GM21515 (cell line): Measurements from ENCODE around the gene YIF1A.
"Not testable (repeated sequence)": the region's sequence is repeated elsewhere in the genome, so short reads cannot be mapped to it uniquely, and the experiment has no call there.

Source experiments
- ATAC-seq: cut with Tn5 transposase; IDR thresholded peaks from one replicate; pipeline ENCODE4 v1.9.1; 2021; ENCODE audit not compliant: unreplicated experiment

YIF1A gene

DNA sequence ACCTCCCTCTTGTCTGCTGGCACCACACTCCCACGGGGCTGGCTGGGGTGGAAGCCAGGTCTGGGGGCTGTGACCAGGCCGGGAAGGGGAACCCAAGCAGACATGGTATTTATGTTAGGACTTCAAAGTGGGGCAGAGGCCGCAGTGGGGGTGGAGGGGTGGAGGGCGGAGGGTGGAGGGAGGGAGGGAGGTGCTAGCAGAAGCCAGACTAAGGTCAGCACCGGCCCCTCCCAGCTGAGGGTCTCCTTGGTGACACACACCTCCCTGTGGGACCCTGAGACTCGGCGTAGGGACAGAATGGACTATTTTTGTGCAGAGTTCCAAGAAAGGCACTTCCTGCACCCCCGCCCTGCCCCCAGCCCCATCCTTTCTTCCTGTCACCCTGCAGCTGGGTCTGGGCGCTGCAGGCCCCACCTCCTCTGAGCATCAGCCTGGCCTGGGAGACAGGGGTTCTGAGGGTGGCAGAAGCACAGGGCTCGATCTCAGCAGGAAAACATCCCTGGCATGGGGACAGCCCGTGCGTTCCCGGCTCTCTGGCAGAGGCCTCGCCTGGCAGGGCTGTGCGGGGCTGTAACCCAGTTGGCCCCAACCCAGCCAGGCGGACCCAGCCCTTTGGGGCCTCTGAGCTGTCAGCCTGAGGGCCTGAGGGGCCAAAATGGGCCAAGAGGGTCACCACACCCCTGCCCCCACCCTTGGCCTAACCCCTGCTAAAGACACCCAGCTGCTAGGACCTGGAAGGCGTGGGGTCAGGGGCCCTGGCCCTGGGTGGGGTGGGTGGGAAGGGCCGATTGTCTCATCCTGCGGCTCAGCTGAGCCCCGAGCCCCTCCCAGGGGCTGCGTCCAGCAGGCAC is 37.5 kb upstream of the YIF1A start:
- no peak for ATAC-seq

DNA sequence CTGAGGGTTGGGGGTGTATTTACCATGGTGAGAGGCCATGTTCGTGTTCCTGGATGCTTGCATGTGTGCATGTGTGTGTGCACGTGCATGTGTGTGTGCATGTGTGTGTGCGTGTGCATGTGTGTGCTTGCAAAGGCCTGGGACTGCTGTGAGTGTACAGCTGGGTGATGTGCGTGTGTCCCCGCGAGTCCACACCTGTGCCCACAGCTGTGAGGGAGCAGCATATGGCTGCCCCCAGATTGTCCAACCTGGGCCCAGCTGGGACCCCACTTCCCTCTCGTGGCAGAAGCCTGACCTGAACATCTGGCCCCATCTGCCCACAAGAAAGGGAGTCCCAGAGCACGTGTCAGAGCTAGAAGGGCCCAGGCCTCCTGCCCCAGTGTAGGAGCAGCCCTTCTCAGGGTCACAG is 36.3 kb upstream of the YIF1A start:
- no peak for ATAC-seq

DNA sequence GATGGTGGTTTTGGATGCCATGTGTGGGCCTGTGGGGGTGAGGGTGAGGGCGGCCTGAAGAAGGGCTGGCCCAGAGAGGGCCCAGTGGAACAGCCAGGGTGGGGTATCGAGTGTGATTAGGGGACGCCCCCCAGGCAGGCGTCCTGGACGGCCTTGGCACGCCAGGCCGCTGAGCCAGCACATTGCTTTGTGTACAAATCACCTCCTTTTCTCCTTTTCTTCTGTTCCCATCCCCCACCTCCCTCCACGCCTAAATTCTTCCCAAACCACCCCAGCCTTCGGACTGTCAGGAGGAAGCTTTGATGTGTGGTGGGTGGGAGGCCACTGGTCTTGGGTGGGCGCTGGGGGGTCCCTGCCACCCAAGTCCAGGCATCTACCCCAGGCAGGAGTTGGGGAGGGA is 35.7 kb upstream of the YIF1A start:
- ATAC-seq = no peak

DNA sequence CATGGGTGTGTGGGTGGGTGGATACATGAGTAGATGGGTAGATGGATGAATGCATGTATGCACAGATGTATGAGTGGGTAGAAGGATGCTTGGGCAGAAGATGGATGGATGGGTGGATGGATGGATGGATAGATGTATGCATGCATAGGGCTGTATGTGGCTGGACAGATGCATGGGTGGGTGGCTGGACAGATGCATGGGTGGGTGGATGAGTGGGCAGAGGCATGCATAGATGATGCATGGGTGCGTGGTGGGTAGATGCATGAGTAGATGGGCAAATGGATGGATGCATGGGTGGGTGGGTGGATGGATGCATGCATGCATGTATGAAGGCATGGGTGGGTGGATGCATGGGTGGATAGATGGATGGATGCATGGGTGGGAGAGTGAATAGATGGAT is 34.7 kb upstream of the YIF1A start:
- ATAC-seq = no peak

DNA sequence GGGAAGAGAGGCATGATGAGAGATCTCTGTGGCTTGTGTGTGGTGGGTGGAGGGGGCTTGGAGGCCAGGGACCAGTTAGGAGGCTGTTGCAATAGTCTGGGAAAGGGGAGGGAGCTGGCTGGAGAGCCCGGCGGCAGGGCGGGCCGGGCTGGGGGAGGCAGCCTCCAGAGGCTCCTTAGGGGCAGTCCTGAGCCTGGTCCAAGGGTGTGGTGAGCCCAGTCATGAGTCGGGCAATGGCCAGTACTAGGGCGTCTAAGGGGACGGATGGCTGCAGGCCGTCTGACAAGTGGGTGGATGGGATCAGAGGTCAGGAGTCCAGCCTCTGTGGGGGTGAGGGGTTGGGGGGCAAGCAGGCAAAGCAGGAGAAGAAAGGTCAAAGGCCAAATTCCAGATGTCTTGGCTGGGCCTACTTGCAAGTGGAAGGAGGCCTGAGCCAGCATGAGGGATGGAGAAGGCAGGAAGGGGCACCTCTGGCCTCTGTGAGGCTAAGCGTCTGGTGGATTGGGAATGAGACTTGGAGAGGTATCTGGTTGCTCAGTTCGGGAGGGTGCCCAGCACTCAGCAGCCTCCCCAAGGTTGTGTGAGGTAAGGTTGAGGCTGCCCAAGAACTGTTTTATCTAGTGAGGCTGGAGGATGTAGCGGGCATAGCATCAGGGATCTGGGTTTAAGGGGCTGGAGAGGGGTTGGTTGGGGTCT is 33.9 kb upstream of the YIF1A start:
- ATAC-seq = no peak

DNA sequence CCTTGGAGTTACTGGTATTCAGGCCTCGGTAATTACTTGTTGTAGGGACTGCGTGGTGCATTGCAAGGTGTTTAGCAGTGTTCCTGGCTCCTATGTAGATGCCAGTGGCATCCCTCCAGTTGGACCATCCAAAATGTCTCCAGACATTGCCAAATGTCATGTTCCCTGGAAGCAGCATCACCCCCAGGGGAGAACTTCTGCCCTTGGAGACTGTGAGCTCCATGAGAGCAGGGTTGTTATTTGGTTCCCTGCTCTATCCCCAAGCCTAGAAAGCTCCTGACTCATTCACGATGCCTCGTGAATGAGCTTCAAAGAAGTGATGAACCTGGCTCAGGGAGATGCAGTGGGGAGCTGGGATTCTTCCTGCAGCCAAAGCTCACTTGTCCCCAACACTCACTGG is 32.7 kb upstream of the YIF1A start:
- no peak for ATAC-seq

DNA sequence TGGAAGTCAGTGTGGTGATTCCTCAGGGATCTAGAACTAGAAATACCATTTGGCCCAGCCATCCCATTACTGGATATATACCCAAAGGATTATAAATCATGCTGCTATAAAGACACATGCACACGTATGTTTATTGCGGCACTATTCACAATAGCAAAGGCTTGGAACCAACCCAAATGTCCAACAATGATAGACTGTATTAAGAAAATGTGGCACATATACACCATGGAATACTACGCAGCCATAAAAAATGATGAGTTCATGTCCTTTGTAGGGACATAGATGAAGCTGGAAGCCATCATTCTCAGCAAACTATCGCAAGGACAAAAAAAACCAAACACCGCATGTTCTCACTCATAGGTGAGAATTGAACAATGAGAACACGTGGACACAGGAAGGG is 31.8 kb upstream of the YIF1A start:
- not testable (repeated sequence) for ATAC-seq

DNA sequence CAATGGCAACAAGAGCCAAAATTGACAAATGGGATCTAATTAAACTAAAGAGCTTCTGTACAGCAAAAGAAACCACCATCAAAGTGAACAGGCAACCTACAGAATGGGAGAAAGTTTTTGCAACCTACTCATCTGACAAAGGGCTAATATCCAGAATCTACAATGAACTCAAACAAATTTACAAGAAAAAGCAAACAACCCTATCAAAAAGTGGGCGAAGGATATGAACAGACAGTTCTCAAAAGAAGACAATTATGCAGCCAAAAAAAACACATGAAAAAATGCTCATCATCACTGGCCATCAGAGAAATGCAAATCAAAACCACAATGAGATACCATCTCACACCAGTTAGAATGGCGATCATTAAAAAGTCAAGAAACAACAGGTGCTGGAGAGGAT is 31.3 kb upstream of the YIF1A start:
- ATAC-seq = not testable (repeated sequence)

DNA sequence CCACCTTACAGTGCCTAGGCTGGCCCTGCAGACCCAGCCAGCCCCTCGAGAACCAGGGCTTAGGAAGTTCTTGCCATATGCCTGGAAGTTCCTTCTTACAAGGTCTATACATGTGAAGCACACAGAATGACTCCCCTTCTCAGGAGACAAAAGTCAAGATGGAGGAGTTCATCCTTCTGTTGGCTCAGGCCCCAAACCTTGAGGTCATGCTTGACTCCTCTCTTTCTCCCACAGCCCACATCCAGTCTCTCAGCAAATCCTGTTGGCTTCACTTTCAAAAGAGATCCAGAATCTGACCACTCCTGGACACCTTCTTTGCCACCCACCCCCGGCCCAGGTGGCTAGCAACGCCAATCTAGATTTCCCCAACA is 29.6 kb upstream of the YIF1A start:
- no peak for ATAC-seq

DNA sequence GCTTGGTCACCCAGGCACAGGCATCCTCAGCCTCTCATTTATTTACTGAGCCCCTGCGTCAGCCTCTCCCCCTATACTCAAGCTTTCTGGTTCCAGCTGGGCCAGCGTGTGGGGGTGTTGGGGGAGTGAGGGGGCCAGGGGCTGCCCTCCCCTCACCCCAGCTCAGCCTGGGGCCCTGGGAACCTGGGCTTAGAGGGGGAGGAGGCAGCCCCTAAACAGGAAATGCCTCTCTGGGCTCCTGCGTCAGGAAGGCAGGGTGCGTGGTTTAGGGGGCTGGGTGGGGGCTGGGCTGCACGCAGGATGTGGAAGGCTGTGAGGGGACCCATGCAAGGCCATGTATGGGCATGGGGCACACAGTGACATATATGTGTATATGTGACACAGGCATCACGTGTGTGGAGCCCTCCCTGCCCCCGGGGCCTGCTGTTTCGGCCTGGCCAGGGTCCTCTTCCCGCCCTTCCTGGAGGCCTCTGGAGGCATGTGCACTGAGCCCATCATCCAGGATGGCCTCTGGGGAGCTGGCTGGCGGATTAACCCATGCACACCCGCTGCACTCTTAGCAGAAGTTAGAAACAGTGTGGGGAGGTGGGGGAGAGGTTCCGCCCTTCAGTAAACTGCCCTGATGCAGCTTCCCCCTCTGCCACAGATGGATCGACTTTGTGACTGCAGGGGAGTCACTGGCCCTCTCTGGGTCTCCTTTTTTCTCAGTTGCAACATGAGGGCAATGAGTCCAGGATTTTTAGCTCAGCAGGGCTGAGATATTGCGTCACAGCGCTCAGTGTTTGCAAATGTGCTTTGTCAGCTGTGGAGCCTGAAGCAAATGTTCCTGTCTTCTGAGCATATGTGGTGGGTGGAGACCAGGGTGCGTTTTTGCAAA is 29.0 kb upstream of the YIF1A start:
- no peak for ATAC-seq

DNA sequence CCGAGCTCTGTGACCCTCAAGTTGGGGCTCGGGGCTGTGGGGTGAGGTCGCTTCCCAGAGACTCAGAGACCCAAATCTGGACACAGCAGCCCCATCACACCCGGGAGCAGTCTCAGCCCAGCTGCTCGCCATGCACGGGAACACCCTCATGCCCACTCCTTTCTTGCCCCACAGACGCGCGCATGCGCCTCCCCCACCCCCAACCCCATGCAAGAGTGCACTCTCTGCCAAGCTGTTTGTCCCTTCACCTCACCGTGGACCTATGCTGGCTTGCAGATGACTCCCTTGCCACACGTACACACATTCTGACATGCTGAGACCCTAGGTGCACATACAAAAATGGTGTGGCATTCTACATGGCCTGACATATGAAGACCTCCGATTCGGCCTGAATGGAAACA is 28.4 kb upstream of the YIF1A start:
- no peak for ATAC-seq

DNA sequence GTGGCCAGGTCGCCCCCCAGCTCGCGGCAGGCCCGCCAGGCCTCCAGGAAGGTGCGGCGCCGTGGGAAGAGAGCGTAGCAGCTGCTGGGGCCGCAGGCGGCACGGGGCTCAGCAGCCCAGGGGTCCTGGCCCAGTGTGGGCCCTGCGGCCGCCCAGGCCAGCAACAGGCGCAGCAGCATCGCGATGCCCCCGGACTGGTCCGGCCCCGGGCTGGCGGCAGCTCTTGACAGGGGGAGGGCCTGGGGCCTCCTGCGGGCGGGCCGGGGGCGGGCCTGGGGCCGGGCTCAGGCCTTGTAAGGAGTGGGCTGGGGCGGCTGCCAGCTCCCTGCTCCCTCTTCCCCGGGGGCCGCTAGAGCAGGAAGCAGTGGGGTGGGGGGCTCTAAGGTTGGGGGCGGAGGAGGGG is 27.9 kb upstream of the YIF1A start, which contains the start of gene CD248:
Gene CD248, minus strand, starts transcription at position 196 of the 403 bp plus-strand sequence. Its CDS starts 17 bp downstream, at position 179.
- no peak for ATAC-seq

DNA sequence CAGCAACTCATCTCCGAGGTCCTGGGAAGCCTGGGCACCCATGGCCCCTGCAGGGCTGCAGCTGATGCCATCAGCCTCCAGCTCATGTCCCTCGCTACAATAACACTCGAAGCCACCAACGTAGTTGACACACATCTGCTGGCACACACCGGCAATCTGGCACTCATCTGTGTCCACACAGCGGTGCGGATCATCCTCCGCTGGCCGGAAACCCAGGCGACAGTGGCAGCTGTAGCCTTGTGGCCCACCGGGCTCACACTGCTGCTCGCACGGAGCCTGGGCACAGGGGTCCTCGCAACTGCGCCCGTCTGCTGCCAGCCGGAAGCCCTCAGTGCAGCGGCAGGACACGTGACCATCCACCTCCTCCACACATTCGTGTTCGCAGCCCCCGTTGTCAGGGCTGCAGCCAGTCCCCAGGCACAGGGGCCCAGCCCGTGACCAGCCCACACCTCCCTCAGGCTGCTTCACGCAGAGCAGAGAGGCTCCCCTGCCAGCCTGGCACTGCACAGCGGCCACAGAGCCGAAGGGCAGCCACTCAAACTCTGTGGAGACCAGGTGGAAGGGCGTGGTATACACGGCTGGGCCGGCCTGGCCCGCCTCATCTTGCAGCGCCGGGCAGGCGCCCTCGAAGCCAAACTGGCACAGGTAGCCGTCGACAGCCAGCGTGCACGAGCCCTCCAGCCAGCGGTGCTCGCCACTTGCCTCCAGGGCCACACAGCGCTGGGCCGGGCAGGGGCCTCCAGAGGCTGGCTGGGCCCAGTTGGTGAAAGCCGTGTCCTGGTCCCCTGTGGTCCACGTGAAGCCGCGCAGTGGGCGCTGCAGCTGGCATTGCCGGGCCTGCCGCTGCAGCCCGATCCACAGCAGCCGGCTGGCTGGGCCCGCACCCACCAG is 27.2 kb upstream of the YIF1A start:
- ATAC-seq = no peak

DNA sequence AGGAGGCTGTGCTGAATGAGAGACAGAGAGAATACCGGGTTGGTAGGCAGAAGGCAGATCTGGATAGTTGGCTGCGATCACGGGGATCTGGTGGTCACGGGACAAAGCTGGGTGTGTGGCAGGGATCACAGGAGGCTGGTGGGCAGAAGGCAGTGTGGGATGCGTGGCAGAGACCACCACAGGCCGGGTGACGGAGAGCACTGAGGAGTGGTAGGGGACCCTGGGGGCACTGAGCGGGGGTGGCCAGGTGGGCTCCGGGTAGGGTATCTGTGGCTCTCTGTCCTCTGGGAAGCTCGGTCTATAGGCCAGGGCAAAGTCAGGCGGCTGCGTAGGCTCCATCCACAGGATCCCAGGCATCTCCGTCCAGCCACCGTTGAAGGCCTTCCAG is 26.5 kb upstream of the YIF1A start:
- no peak for ATAC-seq

DNA sequence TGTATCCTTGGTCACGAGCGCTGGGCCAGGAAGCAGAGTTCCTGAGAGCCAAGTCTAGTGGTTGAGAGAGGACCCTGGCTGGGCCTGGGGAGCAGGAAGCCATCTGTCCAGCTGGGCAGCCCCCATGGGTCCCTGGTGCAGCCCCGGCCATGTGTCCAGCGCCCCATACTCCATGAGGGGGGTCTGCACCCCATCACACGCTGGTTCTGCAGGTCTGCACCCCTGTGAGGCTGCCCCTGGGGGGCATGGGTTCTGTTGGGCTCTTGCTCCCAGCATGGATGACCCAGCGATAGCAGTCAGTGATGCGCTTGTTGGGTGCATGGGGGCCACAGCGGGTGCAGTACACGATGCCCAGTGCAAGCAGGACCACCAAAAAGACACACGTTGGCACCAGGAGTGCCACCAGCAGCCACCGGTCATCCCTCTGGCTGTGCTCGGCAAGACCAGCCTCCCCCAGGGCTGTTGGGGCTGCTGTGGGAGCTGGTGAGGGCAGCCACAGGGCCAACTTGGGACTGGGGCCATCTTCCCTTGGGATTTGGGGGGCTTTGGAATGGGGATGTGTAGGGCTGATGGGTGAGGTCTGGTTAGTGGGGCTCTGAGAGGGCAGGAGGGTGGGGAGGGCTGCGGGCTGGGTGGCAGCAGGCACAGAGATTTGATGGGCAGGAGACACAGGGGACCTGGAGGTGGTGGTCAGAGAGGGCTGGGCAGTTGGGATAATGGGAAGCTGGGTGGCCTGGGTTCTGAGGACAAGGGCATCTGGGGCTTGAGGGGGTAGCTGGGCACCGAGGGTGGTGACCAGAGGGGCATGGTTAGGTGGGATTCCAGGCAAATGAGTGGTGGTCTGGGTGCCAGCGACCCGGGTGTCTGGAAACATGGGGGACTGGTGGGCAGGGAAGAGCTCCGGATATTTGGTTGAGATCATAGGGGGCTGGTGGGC is 25.9 kb upstream of the YIF1A start:
- ATAC-seq = no peak

DNA sequence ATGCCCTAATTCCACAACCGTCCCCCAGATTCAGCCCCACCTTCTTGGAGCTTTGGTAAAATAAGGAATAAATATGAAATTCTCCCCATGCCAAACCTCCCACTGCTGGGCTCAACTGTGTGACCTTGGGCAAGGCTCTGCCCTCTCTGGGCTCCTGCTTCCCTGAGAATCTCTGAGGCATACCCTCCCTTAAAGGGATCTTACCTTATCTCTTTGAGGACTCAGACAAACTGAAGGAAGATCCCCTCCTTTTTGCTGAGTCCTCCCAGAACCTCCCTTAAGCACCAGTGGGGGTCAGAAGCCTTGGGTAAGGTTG is 25.2 kb upstream of the YIF1A start:
- no peak for ATAC-seq

DNA sequence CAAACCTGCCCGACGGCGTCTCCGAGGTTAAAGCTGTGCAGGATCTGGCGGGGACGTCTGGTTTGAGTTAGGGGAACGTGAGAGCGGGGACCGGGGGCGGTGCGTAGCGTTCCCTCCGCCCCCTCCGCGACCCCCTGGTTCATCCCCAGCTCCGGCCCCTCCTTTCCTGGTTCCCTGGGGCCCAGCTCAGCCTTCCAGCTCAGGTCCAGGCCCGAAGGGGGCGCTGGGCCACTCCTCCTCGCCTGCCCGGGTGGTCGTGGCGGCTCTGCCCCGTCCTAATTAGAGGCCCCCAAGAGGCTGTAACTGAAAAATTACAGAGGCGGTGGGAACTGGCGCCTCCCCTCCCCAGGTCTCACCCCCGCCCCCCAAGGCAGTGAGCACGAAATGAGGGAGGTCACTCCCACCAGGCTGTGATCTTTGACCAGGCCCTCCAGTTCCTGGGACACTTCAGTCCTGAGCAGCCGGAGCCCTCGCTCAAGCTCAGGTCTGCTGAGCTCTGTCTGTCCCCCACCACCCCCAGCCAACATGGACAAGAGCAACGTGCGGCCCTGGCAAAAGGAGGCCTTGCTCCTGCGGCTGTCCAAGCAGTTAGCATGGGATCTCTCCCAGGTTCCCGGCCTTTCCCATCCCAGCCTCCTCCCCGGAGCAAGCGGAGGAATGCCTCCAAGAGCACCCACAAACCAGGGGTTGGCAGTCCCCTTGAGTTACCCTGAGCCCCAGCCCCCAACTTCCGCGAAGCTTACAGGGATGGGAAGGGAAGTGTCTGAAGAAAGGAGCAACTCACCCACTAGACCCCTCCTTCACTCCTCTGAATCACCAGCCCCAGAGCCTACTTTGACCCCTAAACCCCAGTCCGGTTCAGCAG is 24.6 kb upstream of the YIF1A start:
- no peak for ATAC-seq

DNA sequence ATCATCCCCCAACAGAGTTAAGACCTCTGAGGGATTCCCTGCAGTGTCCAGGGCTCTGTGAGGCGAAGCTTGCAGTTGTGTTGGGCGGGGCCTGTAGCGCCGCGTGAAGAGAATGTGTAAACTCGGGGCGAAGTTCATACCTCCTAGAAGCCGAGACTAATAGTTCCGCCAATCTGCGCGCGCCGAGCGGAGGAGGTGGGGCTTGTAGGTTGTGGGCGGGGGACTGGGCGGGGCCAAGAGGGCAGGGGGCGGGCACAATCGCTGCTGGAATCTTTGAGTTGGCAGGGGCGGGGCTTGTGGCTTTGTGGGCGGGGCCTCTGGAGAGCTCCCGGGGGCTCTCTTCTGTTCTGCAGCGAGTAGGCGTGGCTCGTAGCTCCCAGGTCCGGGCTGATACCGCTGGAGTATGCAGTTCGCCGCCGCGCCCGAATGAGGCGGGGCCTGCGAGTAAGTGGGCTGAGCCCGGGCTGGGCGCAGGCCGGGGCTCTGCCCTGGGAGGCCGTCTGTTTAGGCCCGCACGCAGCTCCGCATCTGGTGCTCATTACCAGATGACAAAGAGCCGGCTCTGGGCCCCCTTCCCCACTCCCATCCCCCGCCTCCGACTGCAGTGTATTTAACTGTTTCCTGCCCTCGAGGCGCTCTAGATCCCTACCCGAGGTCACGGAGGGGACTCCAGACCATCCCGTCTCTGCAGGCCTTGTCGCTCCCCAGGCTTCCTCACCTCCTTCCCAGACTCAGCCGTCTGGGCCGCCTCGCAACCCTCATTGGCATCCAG is 23.8 kb upstream of the YIF1A start:
- peak; percentile 68 for ATAC-seq
